Right renal pelvis (tissue), 4 donors: ENCODE data around the gene FBP2. TPM values are rescaled to one million over a fixed set of nuclear protein-coding genes. Genes with fewer than 3 reads are reported as not detected.
"Not testable (repeated sequence)": the region's sequence is repeated elsewhere in the genome, so short reads cannot be mapped to it uniquely, and the experiment has no call there.

Experiments used
- DNase-seq, 4 donors: peaks; one replicate each; pipeline ENCODE4 v3.0.0-alpha.2; 2013; ENCODE audit warnings: low read depth in 4 of 4, low spot score in 3 of 4, missing footprints in 1 of 4
- polyA plus RNA-seq, 4 donors: library from polyadenylated mRNA; unstranded; fragments of 120-200 nt; gene quantifications; one replicate each; pipeline ENCODE4 v1.2.1, GENCODE V29; 2013; ENCODE audit not compliant: insufficient read length in 4 of 4

Gene FBP2
- polyA plus RNA-seq, 4 donors = 0.08 to 0.18 TPM; not detected in 2

DNA sequence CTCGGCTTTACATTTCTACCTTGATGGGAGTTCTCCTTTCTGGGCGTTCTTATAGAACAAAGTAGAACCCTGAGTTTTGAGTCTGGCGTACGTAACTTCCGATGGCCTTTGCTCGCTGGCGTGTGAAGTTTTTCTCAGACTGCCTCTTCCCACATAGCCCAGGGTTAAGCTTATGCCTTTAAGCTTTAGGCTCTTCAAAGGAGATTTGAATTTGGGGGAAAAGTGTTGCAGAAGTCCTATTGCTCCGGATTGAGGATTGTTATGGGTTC is 13.7 kb upstream of the FBP2 start:
- no peak for DNase-seq

GRCh38 chr9:94606646-94607422 is 13.2 kb upstream of the FBP2 start:
- DNase-seq = no peak

DNA sequence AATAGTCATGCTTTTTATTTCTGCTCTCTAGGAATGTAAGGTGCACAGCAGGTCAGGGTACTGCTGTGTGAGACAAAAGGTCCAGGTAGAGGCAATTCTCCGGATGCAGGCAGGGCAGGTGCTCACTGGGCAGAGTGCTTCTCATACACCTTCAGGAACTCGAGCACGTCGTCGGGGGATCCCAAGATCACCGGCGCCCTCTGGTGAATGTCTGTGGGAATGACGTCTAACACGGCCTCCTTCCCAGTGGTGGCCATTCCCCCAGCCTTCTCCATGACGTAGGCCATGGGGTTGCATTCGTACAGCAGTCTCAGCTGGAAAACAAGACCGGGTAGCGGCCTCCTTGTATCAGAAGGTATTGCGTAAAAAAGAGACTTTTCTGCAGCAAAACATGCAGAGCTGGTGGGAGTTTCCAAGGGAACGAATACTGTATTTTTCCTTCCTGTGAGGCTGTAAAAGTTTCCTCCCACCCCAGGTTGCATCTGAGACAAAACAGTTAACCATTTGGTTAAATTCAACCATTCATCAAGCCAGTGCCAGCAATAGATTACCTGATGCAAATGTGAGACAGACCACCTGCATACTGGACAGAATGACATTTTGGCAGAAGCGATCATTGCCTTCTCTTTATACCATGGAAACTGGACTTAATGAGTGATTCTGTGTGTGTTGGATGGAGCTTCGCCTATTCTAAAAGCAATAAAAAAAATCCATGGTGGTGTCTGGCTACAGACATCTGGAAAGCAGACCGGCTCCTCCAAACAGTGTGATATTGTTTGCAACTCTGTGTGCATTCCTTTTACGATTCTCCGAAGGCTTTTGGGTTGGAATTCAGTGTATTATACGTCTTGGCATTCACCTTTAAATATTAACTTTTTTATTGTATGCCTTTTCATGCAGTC is 9.9 kb upstream of the FBP2 start:
- DNase-seq = peak in 3 of 4 donors; percentile 41 to 51 (median 51)

DNA sequence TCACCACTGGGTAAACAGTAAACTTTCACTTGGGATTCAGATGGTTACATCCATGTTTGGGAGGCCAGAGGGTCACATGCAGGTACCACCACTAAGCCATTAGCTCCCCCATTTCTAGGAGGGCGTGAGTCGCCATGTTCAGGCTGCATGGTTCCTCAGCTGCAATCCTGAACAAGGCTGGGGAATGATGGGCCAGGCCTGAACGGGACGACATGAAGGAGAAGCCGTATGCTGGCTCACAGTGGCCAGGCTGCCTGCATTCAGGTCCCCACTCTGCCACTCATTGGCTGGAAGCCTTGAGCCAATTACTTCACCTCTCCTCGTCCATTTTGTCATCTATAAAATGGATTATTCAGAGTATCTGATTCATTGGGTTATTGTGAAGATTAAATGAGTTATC is 9.0 kb upstream of the FBP2 start:
- no peak for DNase-seq

DNA sequence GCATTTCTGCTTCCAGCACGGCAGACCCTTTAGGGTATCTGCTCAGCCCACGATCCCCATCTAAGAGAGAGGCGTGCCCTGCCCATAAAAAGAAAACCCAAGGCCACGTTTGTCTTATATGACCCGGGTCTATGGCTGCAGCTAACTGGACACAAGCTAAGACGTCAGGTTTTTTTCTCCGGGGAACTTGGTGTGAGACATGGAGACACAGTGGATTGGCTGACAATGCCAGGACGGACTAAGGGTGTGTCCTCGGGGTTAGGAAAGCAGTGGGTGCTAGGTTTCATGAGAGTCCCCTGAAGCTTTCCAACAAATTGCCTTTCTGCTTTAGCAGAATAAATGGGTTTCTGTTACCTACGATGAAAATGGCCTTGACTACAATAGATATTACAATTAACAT is 7.1 kb upstream of the FBP2 start:
- DNase-seq = no peak

DNA sequence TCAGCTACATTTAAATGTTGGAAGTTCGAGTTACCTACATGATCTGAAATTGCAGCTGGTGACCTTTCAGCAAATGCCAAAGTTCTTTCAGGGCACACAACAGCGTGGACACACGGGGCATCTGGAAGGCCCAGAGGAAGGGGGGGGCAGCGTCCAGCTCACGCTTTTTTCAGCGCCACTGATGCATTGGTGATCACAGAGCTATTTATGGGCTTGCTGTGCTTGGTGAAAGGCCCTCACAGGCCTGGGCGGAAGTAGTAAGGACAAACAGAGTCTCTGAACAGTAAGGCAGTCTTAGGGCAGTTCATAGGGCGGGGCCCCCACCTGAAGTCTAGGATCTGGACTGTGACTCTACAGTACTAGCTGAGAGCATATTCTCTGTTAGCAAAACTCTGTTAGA is 6.6 kb upstream of the FBP2 start:
- DNase-seq = no peak

DNA sequence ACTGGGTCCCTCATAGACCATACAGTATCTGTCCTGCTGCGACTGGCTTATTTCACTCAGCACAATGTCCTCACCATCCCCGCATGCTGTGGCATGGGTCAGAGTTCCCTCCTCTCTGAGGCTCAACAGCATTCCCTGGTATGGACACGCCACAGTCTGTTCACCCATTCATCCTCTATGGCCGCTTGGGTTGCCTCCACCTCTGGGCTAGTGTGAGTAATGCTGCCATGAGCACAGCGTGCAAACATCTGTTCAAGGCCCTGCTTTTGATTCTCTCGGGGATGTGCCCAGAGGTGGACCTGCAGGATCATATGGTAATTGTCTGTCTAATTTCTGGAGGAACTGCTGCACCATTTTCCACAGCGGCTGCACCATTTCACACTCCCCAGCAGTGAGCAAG is 5.5 kb upstream of the FBP2 start:
- DNase-seq = no peak

- DNase-seq = not testable (repeated sequence)
These were observed 941 bp downstream of the FBP2 start for GRCh38 chr9:94592683-94593082.

- DNase-seq = no peak
These were observed 1.7 kb downstream of the FBP2 start for GRCh38 chr9:94591876-94592275.

DNA sequence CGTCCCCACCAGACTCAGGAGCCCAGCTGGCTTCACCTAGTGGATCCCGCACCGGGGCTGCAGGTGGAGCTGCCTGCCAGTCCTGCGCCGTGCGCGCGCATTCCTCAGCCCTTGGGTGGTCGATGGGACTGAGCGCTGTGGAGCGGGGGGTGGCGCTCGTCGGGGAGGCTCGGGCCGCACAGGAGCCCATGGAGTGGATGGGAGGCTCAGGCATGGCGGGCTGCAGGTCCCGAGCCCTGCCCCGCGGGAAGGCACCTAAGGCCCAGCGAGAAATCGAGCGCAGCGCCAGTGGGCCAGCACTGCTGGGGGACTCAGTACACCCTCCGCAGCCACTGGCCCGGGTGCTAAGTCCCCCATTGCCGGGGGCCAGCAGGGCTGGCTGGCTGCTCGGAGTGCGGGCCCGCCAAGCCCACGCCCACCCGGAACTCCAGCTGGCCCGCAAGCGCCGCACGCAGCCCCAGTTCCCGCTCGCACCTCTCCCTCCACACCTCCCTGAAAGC is 2.5 kb downstream of the FBP2 start:
- not testable (repeated sequence) for DNase-seq

GRCh38 chr9:94588681-94589080 is 4.9 kb downstream of the FBP2 start:
- no peak for DNase-seq

GRCh38 chr9:94586814-94587213 is 6.8 kb downstream of the FBP2 start:
- no peak for DNase-seq

DNA sequence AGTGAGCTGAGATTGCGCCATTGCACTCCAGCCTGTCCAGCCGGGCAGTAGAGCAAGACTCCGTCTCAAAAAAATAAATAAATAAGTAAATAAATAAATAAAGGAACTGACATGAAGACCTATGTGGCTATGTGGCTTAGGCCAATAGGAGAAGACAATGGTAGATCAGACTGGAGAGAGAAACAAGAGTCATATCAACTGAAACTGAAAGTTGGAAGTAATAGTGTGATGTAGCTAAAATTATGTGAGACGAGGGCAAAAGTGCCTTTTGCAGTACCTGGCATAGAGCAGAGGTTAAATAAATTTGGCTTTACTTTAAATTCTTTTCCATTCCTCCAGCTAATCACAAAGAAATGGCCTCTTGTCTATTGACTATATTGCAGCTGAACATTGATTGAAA is 7.3 kb downstream of the FBP2 start:
- DNase-seq = no peak

GRCh38 chr9:94584555-94584954 is 9.1 kb downstream of the FBP2 start:
- DNase-seq = no peak

DNA sequence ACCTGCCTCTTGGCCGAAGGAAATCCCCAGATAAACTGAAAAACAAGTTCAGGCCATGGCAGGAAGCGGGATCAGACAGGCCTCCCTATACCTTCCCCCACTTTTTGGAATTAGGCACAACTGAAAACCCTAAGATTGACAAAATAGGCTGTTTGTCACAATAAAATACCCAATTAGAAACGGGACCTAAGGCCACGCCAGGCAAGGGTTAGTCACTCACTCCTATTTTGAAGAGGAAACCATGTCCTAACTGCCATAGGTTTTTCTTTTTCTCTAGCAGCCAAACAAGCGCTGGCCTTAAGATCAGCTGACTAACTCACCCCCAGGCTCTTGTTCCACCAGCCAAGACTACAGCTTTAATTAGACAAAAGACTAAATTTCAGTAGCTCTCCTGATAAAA is 11.9 kb downstream of the FBP2 start:
- DNase-seq = no peak

GRCh38 chr9:94577571-94577970 is 16.1 kb downstream of the FBP2 start:
- no peak for DNase-seq

- DNase-seq = no peak
These were observed 16.6 kb downstream of the FBP2 start for GRCh38 chr9:94577036-94577435.

DNA sequence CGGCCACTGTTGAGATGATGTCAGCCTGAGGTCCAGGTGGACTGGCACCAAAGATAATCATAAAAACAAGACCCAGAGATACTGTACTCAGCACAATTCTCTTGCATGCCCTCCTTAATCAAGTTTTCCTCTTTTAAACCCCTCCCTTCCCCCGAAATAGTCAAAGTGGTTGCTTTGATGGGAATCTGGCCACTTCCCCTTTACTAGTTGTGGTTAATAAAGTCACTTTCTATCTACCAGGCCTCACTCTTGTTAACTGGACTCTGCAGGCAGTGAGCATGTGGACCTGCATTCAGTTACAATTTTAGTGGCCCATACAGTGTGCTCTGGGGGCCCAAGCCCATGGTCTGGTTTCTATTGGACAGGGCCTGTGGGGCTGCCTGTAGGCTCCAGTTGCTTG is 17.5 kb downstream of the FBP2 start:
- no peak for DNase-seq

GRCh38 chr9:94568972-94569712 is 24.5 kb downstream of the FBP2 start:
- DNase-seq = no peak

GRCh38 chr9:94568250-94568889 is 25.3 kb downstream of the FBP2 start:
- no peak for DNase-seq

DNA sequence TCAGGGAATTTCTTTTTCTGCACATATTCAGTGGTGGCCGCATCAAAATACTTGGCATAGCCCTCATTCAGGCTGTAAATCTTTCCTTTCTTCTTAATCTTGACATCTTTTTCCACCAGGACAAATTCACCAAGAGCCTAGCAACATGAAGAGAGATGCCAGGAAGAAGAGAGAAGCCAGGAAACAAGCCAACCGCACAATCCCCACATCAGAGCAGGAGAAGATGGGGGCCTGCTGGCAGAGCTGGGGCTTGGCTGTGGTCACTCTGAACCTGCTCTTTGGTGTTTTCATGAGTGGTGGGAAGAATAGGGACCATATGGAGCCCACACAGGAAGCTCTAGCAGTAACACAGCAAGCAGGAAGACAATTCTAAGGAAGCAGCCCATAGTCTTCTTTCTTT is 26.4 kb downstream of the FBP2 start:
- DNase-seq = no peak
